ENCODE results near the gene ZC3H7B. TPM values are rescaled to one million over a fixed set of nuclear protein-coding genes. Genes with fewer than 3 reads are reported as not detected.
"Not testable (repeated sequence)": the region's sequence is repeated elsewhere in the genome, so short reads cannot be mapped to it uniquely, and the experiment has no call there.

ZC3H7B gene
- total RNA-seq, 1 donor from 2014 or later, result 66.7 TPM

DNA sequence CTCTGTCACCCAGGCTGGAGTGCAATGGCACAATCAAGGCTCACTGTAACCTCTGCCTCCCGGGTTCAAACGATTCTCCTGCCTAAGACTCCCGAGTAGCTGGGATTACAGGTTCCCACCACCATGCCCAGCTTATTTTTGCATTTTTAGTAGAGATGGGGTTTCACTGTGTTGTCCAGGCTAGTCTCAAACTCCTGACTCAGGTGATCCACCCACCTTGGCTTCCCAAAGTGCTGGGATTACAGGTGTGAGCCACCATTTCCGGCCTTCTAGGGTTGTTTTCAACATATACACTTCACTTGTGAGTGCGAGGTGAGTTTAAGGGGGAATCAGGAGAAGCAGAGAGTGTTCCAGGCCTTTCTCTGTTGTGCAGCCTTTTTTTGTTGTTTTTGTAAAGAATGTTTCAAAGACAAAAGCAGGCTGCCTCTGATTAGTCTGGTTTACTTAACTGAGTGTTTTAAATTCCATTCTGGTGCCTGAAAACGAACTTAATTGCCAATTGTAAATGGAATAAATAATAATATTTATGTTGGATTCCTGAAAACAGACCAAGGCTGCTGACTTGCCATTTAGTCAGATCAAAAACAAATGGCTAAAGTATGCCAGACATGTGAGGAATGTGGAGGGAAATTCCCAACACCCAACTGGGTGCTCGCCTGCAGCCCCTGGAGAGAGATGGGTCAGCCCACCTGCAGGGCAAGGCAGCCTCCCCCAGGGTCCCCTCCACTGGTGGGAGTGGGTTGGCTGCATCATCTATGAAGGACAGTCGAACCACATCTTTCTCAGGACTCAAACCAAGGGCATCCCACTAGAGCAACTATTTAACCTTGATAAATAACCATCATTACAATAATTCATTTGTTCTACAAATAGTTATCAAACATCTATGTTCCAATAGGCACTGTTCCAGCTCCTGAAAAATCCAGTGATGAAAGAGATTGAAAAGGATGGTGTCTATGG lies 10.8 kb upstream of the ZC3H7B start:
- H3K79me2 ChIP-seq (ENCODE audit: insufficient read depth, low read length), result peaks cover 4% of the 10 kb centered on the region
- H3K4me2 ChIP-seq (ENCODE audit: low read length), result peak overlapping the region; percentile 70
- Mint-ChIP-seq H3K9me3 (ENCODE audit: unreplicated experiment) (no peaks in the 10 kb centered on the region), H3K36me3 (ENCODE audit: low read depth, unreplicated experiment) (no peaks in the 10 kb centered on the region), H3K27ac (ENCODE audit: unreplicated experiment) (peak overlapping the region; percentile 97), H3K4me1 (ENCODE audit: low read depth, unreplicated experiment) (peaks cover 32% of the 10 kb centered on the region), H3K27me3 (ENCODE audit: low read depth, unreplicated experiment) (no peaks in the 10 kb centered on the region), H3K4me3 (ENCODE audit: unreplicated experiment) (peak overlapping the region; percentile 36)
- no peaks in the 10 kb centered on the region for H3K27me3 ChIP-seq (ENCODE audit: insufficient read depth, low read length)
- no peaks in the 10 kb centered on the region for H3K36me3 ChIP-seq (ENCODE audit: insufficient read depth, low read length)
- peak overlapping the region; percentile 77 for H3K27ac ChIP-seq (ENCODE audit: low read depth, low read length)
- peak overlapping the region; percentile 67 for H3K9ac ChIP-seq (ENCODE audit: low read length)
- FAIRE-seq (no peak), DNase-seq (ENCODE audit: low read depth) (peak; percentile 76)
- no peak for TF ChIP-seq EZH2 (IDR thresholded peaks at IDR 0.05; ENCODE audit: insufficient read depth, low read length)
- TF ChIP-seq, protein P1, sequence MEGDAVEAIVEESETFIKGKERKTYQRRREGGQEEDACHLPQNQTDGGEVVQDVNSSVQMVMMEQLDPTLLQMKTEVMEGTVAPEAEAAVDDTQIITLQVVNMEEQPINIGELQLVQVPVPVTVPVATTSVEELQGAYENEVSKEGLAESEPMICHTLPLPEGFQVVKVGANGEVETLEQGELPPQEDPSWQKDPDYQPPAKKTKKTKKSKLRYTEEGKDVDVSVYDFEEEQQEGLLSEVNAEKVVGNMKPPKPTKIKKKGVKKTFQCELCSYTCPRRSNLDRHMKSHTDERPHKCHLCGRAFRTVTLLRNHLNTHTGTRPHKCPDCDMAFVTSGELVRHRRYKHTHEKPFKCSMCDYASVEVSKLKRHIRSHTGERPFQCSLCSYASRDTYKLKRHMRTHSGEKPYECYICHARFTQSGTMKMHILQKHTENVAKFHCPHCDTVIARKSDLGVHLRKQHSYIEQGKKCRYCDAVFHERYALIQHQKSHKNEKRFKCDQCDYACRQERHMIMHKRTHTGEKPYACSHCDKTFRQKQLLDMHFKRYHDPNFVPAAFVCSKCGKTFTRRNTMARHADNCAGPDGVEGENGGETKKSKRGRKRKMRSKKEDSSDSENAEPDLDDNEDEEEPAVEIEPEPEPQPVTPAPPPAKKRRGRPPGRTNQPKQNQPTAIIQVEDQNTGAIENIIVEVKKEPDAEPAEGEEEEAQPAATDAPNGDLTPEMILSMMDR (IDR thresholded peaks at IDR 0.05; ENCODE audit: insufficient read depth, low read depth, low read length), result no peak
- H4K20me1 ChIP-seq (ENCODE audit: insufficient read depth, low read length), result no peaks in the 10 kb centered on the region
- H3K4me3 ChIP-seq (ENCODE audit: insufficient read depth, low read depth, low read length), result no peak overlapping the region
- H3K4me1 ChIP-seq (ENCODE audit: insufficient read depth, low read length), result peaks cover 25% of the 10 kb centered on the region
- peak overlapping the region; percentile 11 for H2AFZ ChIP-seq (ENCODE audit: low read depth, low read length)
- H3K9me3 ChIP-seq (ENCODE audit: insufficient read depth, low read depth, low read length), result no peaks in the 10 kb centered on the region

DNA sequence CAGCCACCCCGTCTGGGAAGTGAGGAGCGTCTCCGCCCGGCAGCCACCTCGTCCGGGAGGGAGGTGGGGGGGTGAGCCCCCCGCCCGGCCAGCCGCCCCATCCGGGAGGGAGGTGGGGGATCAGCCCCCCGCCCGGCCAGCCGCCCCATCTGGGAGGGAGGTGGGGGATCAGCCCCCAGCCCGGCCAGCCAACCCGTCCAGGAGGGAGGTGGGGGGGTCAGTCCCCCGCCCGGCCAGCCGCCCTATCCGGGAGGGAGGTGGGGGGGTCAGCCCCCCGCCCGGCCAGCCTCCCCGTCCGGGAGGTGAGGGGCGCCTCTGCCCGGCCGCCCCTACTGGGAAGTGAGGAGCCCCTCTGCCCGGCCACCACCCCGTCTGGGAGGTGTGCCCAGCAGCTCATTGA lies 6.5 kb upstream of the ZC3H7B start:
- H3K27me3 Mint-ChIP-seq (ENCODE audit: low read depth, unreplicated experiment); H3K27ac ChIP-seq (ENCODE audit: low read depth, low read length); H3K36me3 ChIP-seq (ENCODE audit: insufficient read depth, low read length); H4K20me1 ChIP-seq (ENCODE audit: insufficient read depth, low read length); H3K9ac ChIP-seq (ENCODE audit: low read length); H3K9me3 Mint-ChIP-seq (ENCODE audit: unreplicated experiment); H3K9me3 ChIP-seq (ENCODE audit: insufficient read depth, low read depth, low read length); H3K4me2 ChIP-seq (ENCODE audit: low read length); FAIRE-seq; H2AFZ ChIP-seq (ENCODE audit: low read depth, low read length); H3K27ac Mint-ChIP-seq (ENCODE audit: unreplicated experiment); H3K27me3 ChIP-seq (ENCODE audit: insufficient read depth, low read length); H3K36me3 Mint-ChIP-seq (ENCODE audit: low read depth, unreplicated experiment); H3K4me3 ChIP-seq (ENCODE audit: insufficient read depth, low read depth, low read length); H3K4me3 Mint-ChIP-seq (ENCODE audit: unreplicated experiment); DNase-seq (ENCODE audit: low read depth); H3K79me2 ChIP-seq (ENCODE audit: insufficient read depth, low read length): not testable (repeated sequence)
- H3K4me1 Mint-ChIP-seq (ENCODE audit: low read depth, unreplicated experiment), result peaks cover 12% of the 10 kb centered on the region
- peaks cover 11% of the 10 kb centered on the region for H3K4me1 ChIP-seq (ENCODE audit: insufficient read depth, low read length)

DNA sequence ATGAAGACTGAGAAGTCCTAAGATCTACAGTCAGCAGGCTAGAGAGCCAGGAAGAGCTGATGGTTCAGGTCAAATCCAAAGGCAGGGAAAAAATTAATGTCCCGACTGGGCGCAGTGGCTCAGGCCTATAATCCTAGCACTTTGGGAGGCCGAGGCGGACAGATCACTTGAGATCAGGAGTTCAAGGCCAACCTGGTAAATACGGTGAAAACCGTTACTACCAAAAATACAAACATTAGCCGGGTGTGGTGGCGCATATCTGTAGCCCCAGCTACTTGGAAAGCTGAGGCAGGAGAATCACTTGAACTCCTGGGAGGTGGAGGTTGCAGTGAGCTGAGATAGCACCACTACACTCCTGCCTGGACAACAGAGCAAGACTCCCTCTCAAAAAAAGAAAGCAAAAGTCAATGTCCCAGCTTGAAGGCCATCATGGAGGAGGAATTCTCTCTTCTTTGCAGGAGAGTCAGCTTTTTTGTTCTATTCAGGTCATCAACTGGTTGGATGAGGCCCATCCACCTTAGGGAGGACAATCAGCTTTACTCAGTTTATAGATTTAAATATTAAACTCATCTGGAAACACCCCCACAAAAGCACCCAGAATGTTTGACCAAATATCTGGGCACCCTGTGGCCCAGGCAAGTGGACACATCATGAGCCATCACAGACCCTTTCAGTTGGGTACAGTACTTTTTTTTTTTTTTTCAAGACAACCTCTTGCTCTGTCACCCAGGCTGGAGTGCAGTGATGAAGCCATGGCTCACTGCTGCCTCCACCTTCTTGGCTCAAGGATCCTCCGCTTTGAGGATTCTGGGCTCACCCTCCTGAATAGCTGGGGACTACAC lies 4.3 kb upstream of the ZC3H7B start:
- Histone ChIP-seq H3K36me3 (ENCODE audit: insufficient read depth, low read length) (no peaks in the 10 kb centered on the region), H3K9me3 (ENCODE audit: insufficient read depth, low read depth, low read length) (no peaks in the 10 kb centered on the region), H3K4me2 (ENCODE audit: low read length) (no peak overlapping the region), H3K79me2 (ENCODE audit: insufficient read depth, low read length) (peaks cover 15% of the 10 kb centered on the region), H3K4me3 (ENCODE audit: insufficient read depth, low read depth, low read length) (no peak overlapping the region), H3K4me1 (ENCODE audit: insufficient read depth, low read length) (peaks cover 6% of the 10 kb centered on the region), H3K27ac (ENCODE audit: low read depth, low read length) (no peak overlapping the region), H3K9ac (ENCODE audit: low read length) (no peak overlapping the region), H2AFZ (ENCODE audit: low read depth, low read length) (no peak overlapping the region), H4K20me1 (ENCODE audit: insufficient read depth, low read length) (no peaks in the 10 kb centered on the region), H3K27me3 (ENCODE audit: insufficient read depth, low read length) (no peaks in the 10 kb centered on the region)
- Mint-ChIP-seq H3K36me3 (ENCODE audit: low read depth, unreplicated experiment) (no peaks in the 10 kb centered on the region), H3K27ac (ENCODE audit: unreplicated experiment) (no peak overlapping the region), H3K4me1 (ENCODE audit: low read depth, unreplicated experiment) (peaks cover 1% of the 10 kb centered on the region), H3K4me3 (ENCODE audit: unreplicated experiment) (no peak overlapping the region), H3K9me3 (ENCODE audit: unreplicated experiment) (no peaks in the 10 kb centered on the region), H3K27me3 (ENCODE audit: low read depth, unreplicated experiment) (no peaks in the 10 kb centered on the region)
- no peak for DNase-seq (ENCODE audit: low read depth)
- TF ChIP-seq EZH2 (IDR thresholded peaks at IDR 0.05; ENCODE audit: insufficient read depth, low read length), result no peak
- TF ChIP-seq, protein P1 (IDR thresholded peaks at IDR 0.05; ENCODE audit: insufficient read depth, low read depth, low read length), result no peak
- FAIRE-seq, result no peak
